GM21723 (cell line): Measurements from ENCODE around the gene ALPL.

Experiments
- ATAC-seq: cut with Tn5 transposase; IDR thresholded peaks from one replicate; pipeline ENCODE4 v1.9.1; 2021; ENCODE audit warnings: mild to moderate bottlenecking, moderate library complexity; ENCODE audit not compliant: unreplicated experiment

The ALPL gene

GRCh38 chr1:21596174-21596573 lies 87.0 kb downstream of the ALPL start:
- ATAC-seq = no peak

- ATAC-seq = no peak
Measured at GRCh38 chr1:21596628-21597027, 87.4 kb downstream of the ALPL start.

GRCh38 chr1:21597753-21598152 lies 88.5 kb downstream of the ALPL start:
- ATAC-seq = no peak

GRCh38 chr1:21598417-21598816 lies 89.2 kb downstream of the ALPL start:
- no peak for ATAC-seq

- no peak for ATAC-seq
Measured at GRCh38 chr1:21598904-21599303, 89.7 kb downstream of the ALPL start.

- ATAC-seq = no peak
Measured at GRCh38 chr1:21599402-21599801, 90.2 kb downstream of the ALPL start.

- ATAC-seq = no peak
Measured at GRCh38 chr1:21601278-21602048, 92.2 kb downstream of the ALPL start.

- no peak for ATAC-seq
Measured at GRCh38 chr1:21603177-21604138, 94.2 kb downstream of the ALPL start.

GRCh38 chr1:21604208-21604957 lies 95.2 kb downstream of the ALPL start:
- ATAC-seq = no peak

GRCh38 chr1:21605012-21605715 lies 95.9 kb downstream of the ALPL start:
- no peak for ATAC-seq

- no peak for ATAC-seq
Measured at GRCh38 chr1:21605964-21606705, 96.9 kb downstream of the ALPL start.

GRCh38 chr1:21607549-21608529 lies 98.6 kb downstream of the ALPL start:
- ATAC-seq = peak; percentile 78

- no peak for ATAC-seq
Measured at GRCh38 chr1:21608798-21609197, 99.6 kb downstream of the ALPL start.

GRCh38 chr1:21610027-21610426 lies 100.8 kb downstream of the ALPL start:
- ATAC-seq = no peak

- ATAC-seq = no peak
Measured at GRCh38 chr1:21610989-21611785, 102.0 kb downstream of the ALPL start.

- no peak for ATAC-seq
Measured at GRCh38 chr1:21612057-21612456, 102.8 kb downstream of the ALPL start.

GRCh38 chr1:21613072-21613867 lies 104.0 kb downstream of the ALPL start:
- ATAC-seq = no peak
